Endothelial cell (in vitro differentiated cells): ENCODE results near the gene BPIFB1. TPM values are rescaled to one million over a fixed set of nuclear protein-coding genes. Genes with fewer than 3 reads are reported as not detected.

Experiments
- DNase-seq: peaks from one replicate; pipeline ENCODE4 v3.0.0; 2021; ENCODE audit warnings: low spot score
- H3K27ac Mint-ChIP-seq: one replicate; pipeline ENCODE4 v1.8.0; 2021; ENCODE audit warnings: mixed read lengths, inconsistent platforms; ENCODE audit not compliant: unreplicated experiment
- H3K27me3 Mint-ChIP-seq: one replicate; pipeline ENCODE4 v1.8.0; 2021; ENCODE audit warnings: mild to moderate bottlenecking, moderate library complexity, mixed read lengths, inconsistent platforms; ENCODE audit not compliant: unreplicated experiment
- H3K36me3 Mint-ChIP-seq: one replicate; pipeline ENCODE4 v1.8.0; 2021; ENCODE audit warnings: mild to moderate bottlenecking, low read depth, mixed read lengths, inconsistent platforms; ENCODE audit not compliant: unreplicated experiment
- H3K4me1 Mint-ChIP-seq: one replicate; pipeline ENCODE4 v1.8.0; 2021; ENCODE audit warnings: mild to moderate bottlenecking, mixed read lengths, inconsistent platforms; ENCODE audit not compliant: unreplicated experiment
- H3K4me3 Mint-ChIP-seq: one replicate; pipeline ENCODE4 v1.8.0; 2021; ENCODE audit warnings: mild to moderate bottlenecking, mixed read lengths, inconsistent platforms; ENCODE audit not compliant: unreplicated experiment
- H3K9me3 Mint-ChIP-seq: one replicate; pipeline ENCODE4 v1.8.0; 2021; ENCODE audit warnings: mixed read lengths, inconsistent platforms; ENCODE audit not compliant: unreplicated experiment
- total RNA-seq: library from RNA; stranded (reverse); fragmentation: NEBNext Ultra II Directional; extraction: Animal tissue kit (Norgen Biotek cat#: 25700); gene quantifications from one replicate; pipeline ENCODE4 v1.2.1, GENCODE V29; 2021; ENCODE audit not compliant: unreplicated experiment
- TF ChIP-seq, protein P1 (sequence below): fragments of 200-600 bp; sonication (generic); IDR thresholded peaks from one replicate; pipeline ENCODE4 v1.5.0; 2021; ENCODE audit warnings: antibody characterized with exemption; ENCODE audit not compliant: unreplicated experiment

BPIFB1 gene
- total RNA-seq, 1 donor from 2014 or later = not detected

DNA sequence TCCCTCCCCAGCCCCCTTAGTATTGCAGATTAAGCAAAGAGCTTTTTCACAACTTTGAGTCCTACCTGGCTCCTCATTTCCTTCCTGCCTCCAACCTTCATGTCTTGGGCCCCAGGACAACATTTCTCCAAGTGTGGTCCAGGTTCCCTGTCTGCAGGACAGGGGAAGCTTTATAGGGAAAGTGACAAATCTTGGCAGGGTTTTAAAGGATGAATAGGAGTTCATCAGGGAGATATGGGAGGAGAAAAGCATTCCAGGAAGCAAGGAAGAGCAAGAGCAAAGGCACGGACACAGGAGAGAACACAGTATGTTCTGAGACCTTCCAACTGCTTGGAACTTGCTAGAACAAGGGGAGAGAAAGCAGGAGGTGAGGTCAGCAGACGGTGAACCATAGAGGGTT lies 1.9 kb downstream of the BPIFB1 start:
- no peaks in the 10 kb centered on the region for H3K36me3 Mint-ChIP-seq
- no peaks in the 10 kb centered on the region for H3K9me3 Mint-ChIP-seq
- H3K27ac Mint-ChIP-seq = no peak overlapping the region
- no peaks in the 10 kb centered on the region for H3K4me1 Mint-ChIP-seq
- H3K4me3 Mint-ChIP-seq = no peak overlapping the region
- peaks cover 20% of the 10 kb centered on the region for H3K27me3 Mint-ChIP-seq
- no peak for DNase-seq
- TF ChIP-seq, protein P1, sequence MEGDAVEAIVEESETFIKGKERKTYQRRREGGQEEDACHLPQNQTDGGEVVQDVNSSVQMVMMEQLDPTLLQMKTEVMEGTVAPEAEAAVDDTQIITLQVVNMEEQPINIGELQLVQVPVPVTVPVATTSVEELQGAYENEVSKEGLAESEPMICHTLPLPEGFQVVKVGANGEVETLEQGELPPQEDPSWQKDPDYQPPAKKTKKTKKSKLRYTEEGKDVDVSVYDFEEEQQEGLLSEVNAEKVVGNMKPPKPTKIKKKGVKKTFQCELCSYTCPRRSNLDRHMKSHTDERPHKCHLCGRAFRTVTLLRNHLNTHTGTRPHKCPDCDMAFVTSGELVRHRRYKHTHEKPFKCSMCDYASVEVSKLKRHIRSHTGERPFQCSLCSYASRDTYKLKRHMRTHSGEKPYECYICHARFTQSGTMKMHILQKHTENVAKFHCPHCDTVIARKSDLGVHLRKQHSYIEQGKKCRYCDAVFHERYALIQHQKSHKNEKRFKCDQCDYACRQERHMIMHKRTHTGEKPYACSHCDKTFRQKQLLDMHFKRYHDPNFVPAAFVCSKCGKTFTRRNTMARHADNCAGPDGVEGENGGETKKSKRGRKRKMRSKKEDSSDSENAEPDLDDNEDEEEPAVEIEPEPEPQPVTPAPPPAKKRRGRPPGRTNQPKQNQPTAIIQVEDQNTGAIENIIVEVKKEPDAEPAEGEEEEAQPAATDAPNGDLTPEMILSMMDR = no peak

DNA sequence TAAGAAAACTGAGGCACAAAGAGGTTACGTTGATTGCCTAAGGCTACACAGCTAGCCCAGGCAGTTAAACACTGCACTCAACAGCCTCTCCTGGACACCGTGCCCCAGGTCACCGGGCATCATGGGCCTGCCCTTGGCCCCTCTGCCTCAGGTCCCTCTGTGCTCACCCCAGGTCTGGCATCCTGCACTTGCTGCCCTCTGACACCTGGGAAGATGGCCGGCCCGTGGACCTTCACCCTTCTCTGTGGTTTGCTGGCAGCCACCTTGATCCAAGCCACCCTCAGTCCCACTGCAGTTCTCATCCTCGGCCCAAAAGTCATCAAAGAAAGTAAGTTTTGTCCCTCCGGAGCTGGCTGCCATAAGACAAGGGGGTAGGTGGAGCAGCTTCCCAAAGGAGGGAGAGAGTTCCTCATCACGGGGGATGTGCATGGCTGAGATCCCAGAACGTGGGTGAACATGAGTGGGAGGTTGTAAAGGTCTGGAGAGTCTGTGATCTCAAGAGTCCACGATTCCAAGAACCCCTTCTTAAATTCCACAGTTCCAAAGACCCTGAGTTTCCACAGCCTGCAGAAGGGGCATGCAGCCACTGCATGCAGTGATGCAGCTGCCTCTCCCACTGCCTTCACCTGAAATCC lies 3.0 kb downstream of the BPIFB1 start:
- Mint-ChIP-seq H3K4me1 (no peaks in the 10 kb centered on the region), H3K27me3 (peaks cover 21% of the 10 kb centered on the region)

DNA sequence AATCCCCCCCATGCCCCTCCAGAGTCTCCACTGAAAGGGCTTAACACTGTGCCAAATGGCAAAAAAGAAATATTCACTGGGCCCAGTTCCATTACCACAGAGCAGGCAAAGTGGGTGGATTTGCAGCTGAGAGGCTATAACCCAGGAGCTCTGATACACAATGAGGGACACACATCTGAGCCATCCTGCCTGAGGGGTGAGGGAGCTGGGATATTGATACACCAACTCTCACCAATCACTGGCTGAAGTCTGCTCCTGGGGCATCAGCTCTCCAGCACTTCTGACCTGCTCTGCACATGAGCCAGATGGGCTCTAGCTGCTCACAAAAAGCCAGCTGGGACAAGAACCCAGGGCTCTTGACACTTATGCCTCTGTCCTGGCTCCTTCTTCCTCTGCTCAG lies 4.9 kb downstream of the BPIFB1 start:
- TF ChIP-seq, protein P1 = no peak
- no peak overlapping the region for H3K4me3 Mint-ChIP-seq
- no peak overlapping the region for H3K27ac Mint-ChIP-seq
- H3K36me3 Mint-ChIP-seq = peaks cover 5% of the 10 kb centered on the region
- no peaks in the 10 kb centered on the region for H3K4me1 Mint-ChIP-seq
- H3K9me3 Mint-ChIP-seq = no peaks in the 10 kb centered on the region
- no peak for DNase-seq
- H3K27me3 Mint-ChIP-seq = peaks cover 21% of the 10 kb centered on the region

More for the DNA sequence above, 3.0 kb downstream of the BPIFB1 start:
- Mint-ChIP-seq H3K27ac (no peak overlapping the region), H3K36me3 (peaks cover 5% of the 10 kb centered on the region), H3K9me3 (no peaks in the 10 kb centered on the region), H3K4me3 (no peak overlapping the region)
- TF ChIP-seq, protein P1 = no peak
- no peak for DNase-seq

DNA sequence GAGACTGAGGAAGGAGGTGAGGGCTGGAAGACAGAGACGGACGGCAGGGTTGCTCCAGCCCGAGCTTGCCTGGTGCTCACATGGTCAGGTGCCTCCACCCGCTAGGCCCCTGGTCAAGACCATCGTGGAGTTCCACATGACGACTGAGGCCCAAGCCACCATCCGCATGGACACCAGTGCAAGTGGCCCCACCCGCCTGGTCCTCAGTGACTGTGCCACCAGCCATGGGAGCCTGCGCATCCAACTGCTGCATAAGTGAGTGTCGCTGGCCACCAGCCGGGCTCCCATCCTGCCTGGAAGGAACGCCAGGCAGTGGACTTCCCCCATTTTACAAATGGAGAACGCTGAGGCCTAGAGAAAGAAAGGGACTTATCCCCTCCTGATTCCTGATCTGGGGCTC lies 7.8 kb downstream of the BPIFB1 start:
- peaks cover 5% of the 10 kb centered on the region for H3K36me3 Mint-ChIP-seq
- no peaks in the 10 kb centered on the region for H3K9me3 Mint-ChIP-seq
- peaks cover 13% of the 10 kb centered on the region for H3K27me3 Mint-ChIP-seq
- no peaks in the 10 kb centered on the region for H3K4me1 Mint-ChIP-seq
- TF ChIP-seq, protein P1 = no peak
- DNase-seq = no peak
- no peak overlapping the region for H3K4me3 Mint-ChIP-seq
- no peak overlapping the region for H3K27ac Mint-ChIP-seq

DNA sequence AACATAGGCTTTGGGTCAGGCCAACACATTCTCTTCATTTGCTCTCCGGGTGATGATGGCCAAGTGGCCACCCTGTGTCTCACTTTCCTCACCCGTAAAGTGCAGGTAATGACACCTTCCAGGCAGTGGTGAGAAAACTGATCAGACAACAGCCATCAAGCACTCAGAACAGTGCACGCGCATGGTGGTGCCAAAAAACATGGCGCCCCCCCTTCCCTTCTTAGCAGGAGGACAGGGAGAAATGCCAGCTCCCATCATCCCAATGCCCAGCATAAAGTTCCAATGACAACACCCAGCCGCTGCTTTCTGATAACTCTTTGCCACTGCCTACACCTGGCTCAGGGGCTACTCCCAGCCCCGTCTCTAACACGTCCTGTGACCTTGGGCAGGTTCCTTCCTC lies 8.4 kb downstream of the BPIFB1 start:
- H3K36me3 Mint-ChIP-seq = peaks cover 5% of the 10 kb centered on the region
- no peak overlapping the region for H3K4me3 Mint-ChIP-seq
- H3K27ac Mint-ChIP-seq = no peak overlapping the region
- TF ChIP-seq, protein P1 = no peak
- H3K9me3 Mint-ChIP-seq = no peaks in the 10 kb centered on the region
- H3K27me3 Mint-ChIP-seq = peaks cover 10% of the 10 kb centered on the region
- H3K4me1 Mint-ChIP-seq = no peaks in the 10 kb centered on the region
- no peak for DNase-seq
